ENCODE measurements around the gene TARBP2.

TARBP2 gene

GRCh38 chr12:53499266-53500141 is 1.6 kb upstream of the TARBP2 start, which contains the start of gene MAP3K12:
Gene MAP3K12 (minus strand): TSS chr12:53499458. CDS start chr12:53487391, 12,067 bp downstream.
- DNase-seq (ENCODE audit: low read depth in 2 of 2): peak; percentile 56 to 85
- no peak for TF ChIP-seq CTCF (IDR thresholded peaks at IDR 0.05; ENCODE audit: low read depth, low read length)
- H3K4me3 ChIP-seq (replicated peaks in 1 of 2; ENCODE audit: low read depth in 2 of 2, low read length in 2 of 2): peak within 1 kb of the TSS; percentile 81 to 84

DNA sequence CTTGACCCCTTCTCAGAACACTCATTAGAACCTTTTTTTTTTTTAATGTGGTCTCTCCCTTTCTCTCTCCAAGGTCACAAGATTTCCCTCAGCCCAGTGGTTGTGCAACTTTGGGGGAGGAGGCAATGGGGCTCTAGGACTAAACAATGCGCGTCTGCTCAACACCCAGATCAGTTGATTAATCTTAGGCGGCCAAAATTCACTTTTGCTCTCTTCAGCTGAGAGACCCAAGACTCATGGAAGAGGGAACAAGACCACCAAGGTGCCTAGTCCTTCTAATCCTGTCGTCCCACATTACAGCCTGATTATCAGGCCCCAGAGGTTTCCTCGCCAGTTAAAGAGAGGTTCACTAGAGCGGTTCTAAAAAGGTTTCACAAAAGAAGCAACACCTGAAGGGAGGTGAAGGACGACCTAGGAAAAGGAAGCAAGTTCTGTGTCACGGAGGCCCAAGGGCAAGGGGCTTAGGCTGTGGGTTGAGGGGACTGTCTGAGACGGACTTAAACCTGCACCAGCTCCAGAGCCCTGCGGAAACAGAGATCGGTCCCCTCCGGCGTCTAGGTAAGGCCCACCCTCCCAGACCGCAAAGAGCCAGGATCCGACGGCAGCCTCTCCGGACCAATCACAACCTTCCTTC is 824 bp upstream of the TARBP2 start:
- TF ChIP-seq CTCF (IDR thresholded peaks at IDR 0.05; ENCODE audit: low read depth, low read length): no peak
- H3K4me3 ChIP-seq (replicated peaks in 1 of 2; ENCODE audit: low read depth in 2 of 2, low read length in 2 of 2): peak overlapping the region; percentile 81 to 84
- DNase-seq (ENCODE audit: low read depth in 2 of 2): peak; percentile 89 to 94

DNA sequence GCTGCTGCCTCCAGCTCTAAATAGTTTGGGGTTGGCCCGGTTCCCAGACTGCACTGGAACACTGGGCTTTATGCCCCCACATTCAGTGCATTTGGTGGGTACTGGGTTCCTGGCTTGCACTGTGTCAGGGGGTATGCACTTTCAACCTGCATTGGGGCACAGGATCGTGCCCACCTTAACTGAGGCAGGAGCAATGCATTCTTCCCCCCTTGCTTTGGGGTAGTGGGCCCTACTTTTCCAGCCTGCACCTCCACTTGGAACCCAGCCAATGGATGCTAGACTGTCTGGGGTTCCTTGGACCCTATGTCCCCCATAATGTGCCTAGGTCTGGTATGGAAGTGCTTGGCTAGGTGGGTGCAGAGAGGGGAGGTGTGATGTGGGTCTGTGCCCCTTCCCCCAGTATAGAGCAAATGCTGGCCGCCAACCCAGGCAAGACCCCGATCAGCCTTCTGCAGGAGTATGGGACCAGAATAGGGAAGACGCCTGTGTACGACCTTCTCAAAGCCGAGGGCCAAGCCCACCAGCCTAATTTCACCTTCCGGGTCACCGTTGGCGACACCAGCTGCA is 615 bp downstream of the TARBP2 start:
- DNase-seq (ENCODE audit: low read depth in 2 of 2): no peak
- TF ChIP-seq CTCF (IDR thresholded peaks at IDR 0.05; ENCODE audit: low read depth, low read length): no peak
- H3K4me3 ChIP-seq (replicated peaks in 1 of 2; ENCODE audit: low read depth in 2 of 2, low read length in 2 of 2): peak overlapping the region; percentile 79 to 84

GRCh38 chr12:53502331-53502730 is 1.2 kb downstream of the TARBP2 start:
- no peak for TF ChIP-seq CTCF (IDR thresholded peaks at IDR 0.05; ENCODE audit: low read depth, low read length)
- DNase-seq (ENCODE audit: low read depth in 2 of 2): peak; percentile 46 to 85
- peak overlapping the region; percentile 79 to 84 for H3K4me3 ChIP-seq (replicated peaks in 1 of 2; ENCODE audit: low read depth in 2 of 2, low read length in 2 of 2)

GRCh38 chr12:53502983-53503728 is 2.1 kb downstream of the TARBP2 start:
- no peak for TF ChIP-seq CTCF (IDR thresholded peaks at IDR 0.05; ENCODE audit: low read depth, low read length)
- peak overlapping the region in 1 of 2 donors; percentile 22 for H3K4me3 ChIP-seq (replicated peaks in 1 of 2; ENCODE audit: low read depth in 2 of 2, low read length in 2 of 2)
- no peak for DNase-seq (ENCODE audit: low read depth in 2 of 2)

Data from cardiac fibroblast (primary cell).